AG09319 (cell line): Measurements from ENCODE around the gene GUCA2A.

Experiments used
- DNase-seq: peaks from one replicate; pipeline ENCODE4 v3.0.0-alpha.2; 2010; ENCODE audit warnings: low read depth; ENCODE audit errors: extremely low read depth
- TF ChIP-seq, protein P1 (sequence below): IDR thresholded peaks from 2 replicates; pipeline ENCODE4 v1.5.1; 2011; ENCODE audit warnings: low read depth, mild to moderate bottlenecking, inconsistent platforms, low read length, moderate library complexity

GUCA2A gene

GRCh38 chr1:42128964-42129363 is 35.6 kb downstream of the GUCA2A start:
- no peak for DNase-seq
- TF ChIP-seq, protein P1, sequence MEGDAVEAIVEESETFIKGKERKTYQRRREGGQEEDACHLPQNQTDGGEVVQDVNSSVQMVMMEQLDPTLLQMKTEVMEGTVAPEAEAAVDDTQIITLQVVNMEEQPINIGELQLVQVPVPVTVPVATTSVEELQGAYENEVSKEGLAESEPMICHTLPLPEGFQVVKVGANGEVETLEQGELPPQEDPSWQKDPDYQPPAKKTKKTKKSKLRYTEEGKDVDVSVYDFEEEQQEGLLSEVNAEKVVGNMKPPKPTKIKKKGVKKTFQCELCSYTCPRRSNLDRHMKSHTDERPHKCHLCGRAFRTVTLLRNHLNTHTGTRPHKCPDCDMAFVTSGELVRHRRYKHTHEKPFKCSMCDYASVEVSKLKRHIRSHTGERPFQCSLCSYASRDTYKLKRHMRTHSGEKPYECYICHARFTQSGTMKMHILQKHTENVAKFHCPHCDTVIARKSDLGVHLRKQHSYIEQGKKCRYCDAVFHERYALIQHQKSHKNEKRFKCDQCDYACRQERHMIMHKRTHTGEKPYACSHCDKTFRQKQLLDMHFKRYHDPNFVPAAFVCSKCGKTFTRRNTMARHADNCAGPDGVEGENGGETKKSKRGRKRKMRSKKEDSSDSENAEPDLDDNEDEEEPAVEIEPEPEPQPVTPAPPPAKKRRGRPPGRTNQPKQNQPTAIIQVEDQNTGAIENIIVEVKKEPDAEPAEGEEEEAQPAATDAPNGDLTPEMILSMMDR, result no peak

- TF ChIP-seq, protein P1, result no peak
- DNase-seq, result no peak
Observed at GRCh38 chr1:42128499-42128898, 36.0 kb downstream of the GUCA2A start.

DNA sequence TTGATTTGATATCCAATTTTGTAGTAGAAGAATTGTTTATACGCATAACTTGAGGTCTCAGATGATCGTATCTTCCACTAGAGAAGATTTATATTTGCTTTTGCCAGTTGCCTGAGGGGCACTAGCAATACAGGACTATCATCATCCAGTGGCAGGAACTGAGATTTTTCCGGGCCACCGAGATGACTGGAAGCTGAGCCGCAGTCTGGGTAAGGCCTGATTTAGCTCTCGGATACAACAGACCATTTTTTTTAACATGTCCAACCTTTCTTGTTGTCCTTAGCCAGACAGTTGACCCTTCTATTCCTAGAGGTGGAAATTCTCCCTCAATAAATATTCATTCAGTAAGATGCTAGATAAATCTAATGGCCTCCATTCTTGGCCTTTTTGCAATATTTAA is 36.8 kb downstream of the GUCA2A start:
- TF ChIP-seq, protein P1, result no peak
- no peak for DNase-seq

- TF ChIP-seq, protein P1, result no peak
- no peak for DNase-seq
Observed at GRCh38 chr1:42125552-42125951, 39.0 kb downstream of the GUCA2A start.

- no peak for DNase-seq
- TF ChIP-seq, protein P1, result no peak
Observed at GRCh38 chr1:42122408-42122807, 42.1 kb downstream of the GUCA2A start.

- TF ChIP-seq, protein P1, result no peak
- DNase-seq, result no peak
Observed at GRCh38 chr1:42118125-42118524, 46.4 kb downstream of the GUCA2A start.

DNA sequence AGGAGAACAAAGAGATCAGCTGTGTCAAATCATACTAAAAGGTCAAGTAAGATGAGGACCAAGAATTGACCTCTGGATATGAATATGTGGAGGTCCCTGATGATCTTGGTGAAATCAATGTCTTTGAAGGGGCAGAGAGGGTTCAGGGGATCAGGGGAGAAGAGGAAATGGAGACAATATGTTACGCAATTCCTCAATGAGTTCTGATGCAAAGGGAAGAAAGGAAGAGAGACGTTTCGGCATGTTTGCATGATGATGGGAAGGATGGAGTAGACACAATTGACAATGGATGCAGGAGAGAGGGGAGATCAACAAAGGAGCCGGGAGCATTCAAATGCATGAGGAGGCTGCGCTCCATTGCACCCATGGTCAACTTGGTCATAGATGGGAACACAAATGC is 47.3 kb downstream of the GUCA2A start:
- DNase-seq, result no peak
- TF ChIP-seq, protein P1, result no peak
